Measurements from ENCODE around the gene MAP3K14.

DNA sequence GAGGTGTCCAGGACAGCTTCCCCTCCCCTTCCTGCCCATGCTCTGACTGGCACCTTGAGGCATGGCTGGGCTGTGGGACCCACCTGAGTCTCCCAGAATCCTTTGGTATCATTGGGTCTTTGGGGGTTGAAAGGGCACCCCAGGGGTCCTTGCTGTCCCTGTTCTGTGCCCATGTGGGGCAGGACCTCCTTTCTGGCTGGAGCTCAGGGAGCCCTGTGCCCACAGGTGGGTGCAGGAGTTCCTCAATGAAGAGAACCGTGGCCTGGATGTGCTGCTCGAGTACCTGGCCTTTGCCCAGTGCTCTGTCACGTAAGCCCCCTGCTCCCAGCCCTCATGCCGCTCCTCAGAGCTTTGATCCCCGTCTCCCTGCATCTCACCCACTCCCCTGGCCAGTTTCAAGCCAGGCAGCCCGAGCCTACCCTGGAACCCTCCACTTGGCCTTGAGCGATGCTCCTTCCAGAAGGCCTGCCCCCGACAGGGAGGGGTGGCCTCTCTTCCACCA, 83.3 kb downstream of the MAP3K14 start:
- TF ChIP-seq, protein P1, sequence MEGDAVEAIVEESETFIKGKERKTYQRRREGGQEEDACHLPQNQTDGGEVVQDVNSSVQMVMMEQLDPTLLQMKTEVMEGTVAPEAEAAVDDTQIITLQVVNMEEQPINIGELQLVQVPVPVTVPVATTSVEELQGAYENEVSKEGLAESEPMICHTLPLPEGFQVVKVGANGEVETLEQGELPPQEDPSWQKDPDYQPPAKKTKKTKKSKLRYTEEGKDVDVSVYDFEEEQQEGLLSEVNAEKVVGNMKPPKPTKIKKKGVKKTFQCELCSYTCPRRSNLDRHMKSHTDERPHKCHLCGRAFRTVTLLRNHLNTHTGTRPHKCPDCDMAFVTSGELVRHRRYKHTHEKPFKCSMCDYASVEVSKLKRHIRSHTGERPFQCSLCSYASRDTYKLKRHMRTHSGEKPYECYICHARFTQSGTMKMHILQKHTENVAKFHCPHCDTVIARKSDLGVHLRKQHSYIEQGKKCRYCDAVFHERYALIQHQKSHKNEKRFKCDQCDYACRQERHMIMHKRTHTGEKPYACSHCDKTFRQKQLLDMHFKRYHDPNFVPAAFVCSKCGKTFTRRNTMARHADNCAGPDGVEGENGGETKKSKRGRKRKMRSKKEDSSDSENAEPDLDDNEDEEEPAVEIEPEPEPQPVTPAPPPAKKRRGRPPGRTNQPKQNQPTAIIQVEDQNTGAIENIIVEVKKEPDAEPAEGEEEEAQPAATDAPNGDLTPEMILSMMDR (conservative IDR thresholded peaks at IDR 0.05; ENCODE audit: low read length) = no peak
- TF ChIP-seq EZH2phosphoT487 (IDR thresholded peaks at IDR 0.05; ENCODE audit: borderline replicate concordance) = no peak
